OCI-LY1 (cell line): ENCODE measurements around the gene CUBN.

Source experiments
- EZH2 ChIP-seq: fragments of 200-600 bp; sonication (generic), shearing (Covaris generic); IDR thresholded peaks from 2 replicates; pipeline ENCODE4 v1.8.0; 2017; ENCODE audit warnings: borderline replicate concordance, mixed run types, mild to moderate bottlenecking, antibody characterized with exemption, low read length, moderate library complexity, mixed read lengths
- TF ChIP-seq, protein P1 (sequence below): fragments of 200-600 bp; sonication (generic), shearing (Covaris generic); IDR thresholded peaks from 2 replicates; pipeline ENCODE4 v1.5.1; 2017; ENCODE audit warnings: mild to moderate bottlenecking, antibody characterized with exemption, low read length, moderate library complexity, mixed read lengths

DNA sequence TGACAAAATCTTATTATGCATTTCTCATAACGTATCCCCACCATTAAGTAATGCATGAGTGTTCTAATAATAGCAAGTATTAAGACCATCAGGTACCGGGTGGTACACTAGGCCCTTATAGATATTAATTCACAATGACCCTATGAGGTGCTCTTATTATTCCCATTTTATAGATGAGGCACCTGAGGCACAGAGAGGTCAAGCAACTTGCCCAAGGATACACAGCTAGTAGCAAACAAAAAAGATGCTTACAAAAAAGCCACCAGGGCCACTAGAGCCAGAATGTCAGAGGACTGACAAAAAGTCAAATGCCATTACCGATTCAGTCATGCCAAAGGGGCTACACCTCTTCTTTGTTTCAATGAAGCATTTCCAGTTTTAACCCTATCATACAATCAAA is 318.3 kb downstream of the CUBN start:
- TF ChIP-seq, protein P1, sequence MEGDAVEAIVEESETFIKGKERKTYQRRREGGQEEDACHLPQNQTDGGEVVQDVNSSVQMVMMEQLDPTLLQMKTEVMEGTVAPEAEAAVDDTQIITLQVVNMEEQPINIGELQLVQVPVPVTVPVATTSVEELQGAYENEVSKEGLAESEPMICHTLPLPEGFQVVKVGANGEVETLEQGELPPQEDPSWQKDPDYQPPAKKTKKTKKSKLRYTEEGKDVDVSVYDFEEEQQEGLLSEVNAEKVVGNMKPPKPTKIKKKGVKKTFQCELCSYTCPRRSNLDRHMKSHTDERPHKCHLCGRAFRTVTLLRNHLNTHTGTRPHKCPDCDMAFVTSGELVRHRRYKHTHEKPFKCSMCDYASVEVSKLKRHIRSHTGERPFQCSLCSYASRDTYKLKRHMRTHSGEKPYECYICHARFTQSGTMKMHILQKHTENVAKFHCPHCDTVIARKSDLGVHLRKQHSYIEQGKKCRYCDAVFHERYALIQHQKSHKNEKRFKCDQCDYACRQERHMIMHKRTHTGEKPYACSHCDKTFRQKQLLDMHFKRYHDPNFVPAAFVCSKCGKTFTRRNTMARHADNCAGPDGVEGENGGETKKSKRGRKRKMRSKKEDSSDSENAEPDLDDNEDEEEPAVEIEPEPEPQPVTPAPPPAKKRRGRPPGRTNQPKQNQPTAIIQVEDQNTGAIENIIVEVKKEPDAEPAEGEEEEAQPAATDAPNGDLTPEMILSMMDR = no peak
- TF ChIP-seq EZH2 = no peak
